K562 (cell line): Measurements from ENCODE around the gene MON1A. TPM values are rescaled to one million over a fixed set of nuclear protein-coding genes. Genes with fewer than 3 reads are reported as not detected.

Experiments
- CTBP1 ChIP-seq: fragments of 450-650 bp; IDR thresholded peaks from 2 replicates; pipeline ENCODE4 v1.6.1; 2016; ENCODE audit warnings: borderline replicate concordance
- ETV6 ChIP-seq, 3 experiments: fragments of 150-350 bp in 1 of 3; sonication (generic) in 1 of 3; formaldehyde crosslinking in 1 of 3; IDR thresholded peaks; 2 replicates each; pipeline versions ENCODE4 v1.6.1 to v1.8.0; 2014 to 2022; ENCODE audit warnings: borderline replicate concordance in 2 of 3, low read depth in 2 of 3, antibody characterized with exemption in 1 of 3, low read length in 1 of 3, mild to moderate bottlenecking in 1 of 3, missing genetic modification reagents in 1 of 3
- FOSL1 ChIP-seq: fragments of 200-800 bp; sonication (Bioruptor generic); conservative IDR thresholded peaks from 2 replicates; pipeline ENCODE4 v1.6.1; 2016; ENCODE audit warnings: missing genetic modification characterization, missing compliant biosample characterization
- FOXJ2 ChIP-seq: fragments of 200-800 bp; sonication (Bioruptor generic); IDR thresholded peaks from 2 replicates; pipeline ENCODE4 v1.6.1; 2016; ENCODE audit warnings: missing genetic modification characterization, missing compliant biosample characterization
- HDAC2 ChIP-seq: fragments of 450-650 bp; IDR thresholded peaks from 2 replicates; pipeline ENCODE4 v1.6.1; 2016; ENCODE audit warnings: mild to moderate bottlenecking
- HMG20B ChIP-seq: fragments of 250-450 bp; sonication (Bioruptor Pico); IDR thresholded peaks from 2 replicates; pipeline ENCODE4 v1.5.0; 2021; ENCODE audit warnings: mild to moderate bottlenecking
- KDM5B ChIP-seq: fragments of 200-600 bp; sonication (generic); IDR thresholded peaks from 2 replicates; pipeline ENCODE4 v1.6.1; 2012; ENCODE audit warnings: low read depth, mild to moderate bottlenecking, moderate library complexity, low read length, control low read depth, inconsistent platforms; ENCODE audit not compliant: insufficient replicate concordance
- MAFK ChIP-seq: IDR thresholded peaks from 2 replicates; pipeline ENCODE4 v1.6.1; 2011; ENCODE audit warnings: low read length, improper control_type of control experiment
- PTBP1 ChIP-seq: fragments of 200-400 bp; formaldehyde crosslinking; IDR thresholded peaks from 2 replicates; pipeline ENCODE4 v1.6.1; 2017; ENCODE audit warnings: low read depth, low read length
- RBM15 ChIP-seq: fragments of 200-400 bp; formaldehyde crosslinking; IDR thresholded peaks from 2 replicates; pipeline ENCODE4 v1.6.1; 2018; ENCODE audit warnings: mild to moderate bottlenecking, low read length, moderate library complexity; ENCODE audit not compliant: insufficient read depth
- SMAD2 ChIP-seq: fragments of 150-350 bp; IDR thresholded peaks from 2 replicates; pipeline ENCODE4 v1.6.1; 2014; ENCODE audit warnings: low read depth, mild to moderate bottlenecking, low read length
- SUPT5H ChIP-seq: fragments of 450-650 bp; IDR thresholded peaks from 2 replicates; pipeline ENCODE4 v1.6.1; 2016
- ZNF197 ChIP-seq: fragments of 200-800 bp; sonication (Bioruptor generic); IDR thresholded peaks from 2 replicates; pipeline ENCODE4 v1.6.1; 2016; ENCODE audit warnings: low read depth, missing genetic modification characterization, missing compliant biosample characterization
- ZNF589 ChIP-seq: fragments of 200-800 bp; sonication (Bioruptor generic); IDR thresholded peaks from 2 replicates; pipeline ENCODE4 v1.6.1; 2016; ENCODE audit warnings: low read depth, missing genetic modification characterization, missing compliant biosample characterization
- ZZZ3 ChIP-seq: fragments of 450-650 bp; IDR thresholded peaks from 2 replicates; pipeline ENCODE4 v1.6.1; 2016; ENCODE audit warnings: antibody characterized with exemption, mild to moderate bottlenecking, moderate library complexity
- polyA plus RNA-seq, 8 experiments: library from polyadenylated mRNA; depleted of rRNA in 4 of 8; stranded (reverse) in 5 of 8; unstranded in 3 of 8; fragments of >200 nt; fragmentation: Nextera tagmentation in 2 of 8; fragmentation: Illumina TruSeq in 1 of 8; extraction: Ambion mirVana in 2 of 8; extraction: Trizol in 1 of 8; gene quantifications; 2 replicates each; pipeline versions ENCODE4 v1.2.1 to v1.2.3, GENCODE V29; 2011 to 2014; ENCODE audit warnings: inconsistent platforms in 1 of 8, missing spikeins in 1 of 8
- total RNA-seq, 7 experiments: library from RNA; depleted of rRNA in 6 of 7; stranded (reverse); fragments of >200 nt in 6 of 7; fragmentation: Illumina TruSeq in 2 of 7; extraction: Trizol in 2 of 7; gene quantifications; 2 replicates each; pipeline versions ENCODE4 v1.2.1 to v1.2.3, GENCODE V29; 2011 to 2021; ENCODE audit warnings: low replicate concordance in 1 of 7
- TF ChIP-seq, protein P1 (sequence below): fragments of 450-650 bp; IDR thresholded peaks from 2 replicates; pipeline ENCODE4 v1.6.1; 2014; ENCODE audit warnings: low read depth, mild to moderate bottlenecking, moderate library complexity, borderline replicate concordance
- TF ChIP-seq, protein P2 (sequence below): fragments of 250-450 bp; sonication (Bioruptor Pico); IDR thresholded peaks from 2 replicates; pipeline ENCODE4 v1.8.0; 2022; ENCODE audit warnings: inconsistent platforms, mild to moderate bottlenecking, moderate library complexity, borderline replicate concordance
- TF ChIP-seq, protein P3 (sequence below): sonication (generic); formaldehyde crosslinking; IDR thresholded peaks from 2 replicates; pipeline ENCODE4 v1.9.0; 2022; ENCODE audit warnings: mild to moderate bottlenecking, missing genetic modification reagents
- TF ChIP-seq, protein P4 (sequence below): fragments of 250-450 bp; sonication (Bioruptor Pico); IDR thresholded peaks from 2 replicates; pipeline ENCODE4 v1.4.0; 2020; ENCODE audit warnings: mild to moderate bottlenecking, moderate library complexity, borderline replicate concordance
- TF ChIP-seq, protein P5 (sequence below): fragments of 450-650 bp; formaldehyde crosslinking; IDR thresholded peaks from 2 replicates; pipeline ENCODE4 v1.4.0; 2022; ENCODE audit warnings: mild to moderate bottlenecking, moderate library complexity

MON1A gene
- total and polyA plus RNA-seq, 9 of the 15 experiments (the other 6 are each of a cell fraction or from before 2014, with no cell fraction given) = 1.1 to 13.8 (median 6.8) TPM

DNA sequence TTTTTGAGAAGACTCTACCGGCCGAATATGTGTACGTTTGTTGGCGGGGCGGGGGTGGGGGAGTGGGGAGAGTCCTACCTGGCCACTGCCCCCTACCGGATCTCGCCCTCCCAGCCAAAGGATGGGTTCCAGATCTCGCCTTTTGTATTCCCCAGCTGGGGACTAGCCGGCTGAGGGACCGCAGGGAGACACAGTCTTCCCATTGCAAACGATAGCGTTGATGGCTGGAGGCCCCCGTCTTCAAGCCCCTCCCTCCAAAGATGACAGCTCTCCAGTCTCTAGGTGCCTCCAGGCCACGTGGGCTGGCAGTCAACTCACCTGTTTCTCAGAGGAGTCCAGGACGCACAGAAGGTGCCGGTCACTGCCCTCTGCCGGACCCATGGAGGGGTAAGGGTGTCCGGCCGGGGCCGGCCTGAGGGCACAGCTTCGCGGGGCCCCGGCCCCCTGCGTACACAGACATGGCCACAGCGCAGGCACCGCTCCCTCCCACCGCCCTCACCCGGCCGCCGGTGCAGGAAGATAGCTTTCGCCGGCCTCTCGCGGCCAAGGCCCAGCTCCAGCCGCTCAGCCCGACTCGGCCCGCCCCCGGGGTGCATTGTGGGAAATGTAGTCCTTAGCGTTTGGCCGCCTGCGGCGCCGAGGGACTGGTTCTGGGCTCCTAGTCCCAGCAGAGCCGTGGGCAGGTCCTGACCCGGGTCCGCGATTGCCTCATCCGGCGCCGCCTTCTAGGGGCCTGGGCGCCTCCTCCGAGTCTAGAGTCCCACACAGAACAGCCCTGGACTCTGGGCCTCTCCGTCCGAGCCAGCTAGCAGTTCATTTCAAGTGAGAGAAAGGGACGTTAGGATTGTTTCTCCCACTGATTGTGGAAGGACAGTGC lies at the start of gene MON1A (continued):
- TF ChIP-seq, protein P1, sequence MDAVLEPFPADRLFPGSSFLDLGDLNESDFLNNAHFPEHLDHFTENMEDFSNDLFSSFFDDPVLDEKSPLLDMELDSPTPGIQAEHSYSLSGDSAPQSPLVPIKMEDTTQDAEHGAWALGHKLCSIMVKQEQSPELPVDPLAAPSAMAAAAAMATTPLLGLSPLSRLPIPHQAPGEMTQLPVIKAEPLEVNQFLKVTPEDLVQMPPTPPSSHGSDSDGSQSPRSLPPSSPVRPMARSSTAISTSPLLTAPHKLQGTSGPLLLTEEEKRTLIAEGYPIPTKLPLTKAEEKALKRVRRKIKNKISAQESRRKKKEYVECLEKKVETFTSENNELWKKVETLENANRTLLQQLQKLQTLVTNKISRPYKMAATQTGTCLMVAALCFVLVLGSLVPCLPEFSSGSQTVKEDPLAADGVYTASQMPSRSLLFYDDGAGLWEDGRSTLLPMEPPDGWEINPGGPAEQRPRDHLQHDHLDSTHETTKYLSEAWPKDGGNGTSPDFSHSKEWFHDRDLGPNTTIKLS = peak; percentile 67; the same call in 1 of the 2 replicates
- TF ChIP-seq, protein P2, sequence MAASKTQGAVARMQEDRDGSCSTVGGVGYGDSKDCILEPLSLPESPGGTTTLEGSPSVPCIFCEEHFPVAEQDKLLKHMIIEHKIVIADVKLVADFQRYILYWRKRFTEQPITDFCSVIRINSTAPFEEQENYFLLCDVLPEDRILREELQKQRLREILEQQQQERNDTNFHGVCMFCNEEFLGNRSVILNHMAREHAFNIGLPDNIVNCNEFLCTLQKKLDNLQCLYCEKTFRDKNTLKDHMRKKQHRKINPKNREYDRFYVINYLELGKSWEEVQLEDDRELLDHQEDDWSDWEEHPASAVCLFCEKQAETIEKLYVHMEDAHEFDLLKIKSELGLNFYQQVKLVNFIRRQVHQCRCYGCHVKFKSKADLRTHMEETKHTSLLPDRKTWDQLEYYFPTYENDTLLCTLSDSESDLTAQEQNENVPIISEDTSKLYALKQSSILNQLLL (CRISPR knock-in tag) = no peak
- TF ChIP-seq ETV6 (IDR thresholded peaks at IDR 0.05; ENCODE audit: borderline replicate concordance in 1 of 2, low read depth in 2 of 2, low read length in 1 of 2) = no peak
- no peak for TF ChIP-seq ETV6 (CRISPR knock-in tag; IDR thresholded peaks at IDR 0.05; ENCODE audit: borderline replicate concordance)
- no peak for TF ChIP-seq RBM15
- TF ChIP-seq ZNF197 = no peak
- TF ChIP-seq ZZZ3 = no peak
- TF ChIP-seq, protein P3, sequence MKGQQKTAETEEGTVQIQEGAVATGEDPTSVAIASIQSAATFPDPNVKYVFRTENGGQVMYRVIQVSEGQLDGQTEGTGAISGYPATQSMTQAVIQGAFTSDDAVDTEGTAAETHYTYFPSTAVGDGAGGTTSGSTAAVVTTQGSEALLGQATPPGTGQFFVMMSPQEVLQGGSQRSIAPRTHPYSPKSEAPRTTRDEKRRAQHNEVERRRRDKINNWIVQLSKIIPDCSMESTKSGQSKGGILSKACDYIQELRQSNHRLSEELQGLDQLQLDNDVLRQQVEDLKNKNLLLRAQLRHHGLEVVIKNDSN (CRISPR knock-in tag) = peak; percentile 85
- TF ChIP-seq, protein P4, sequence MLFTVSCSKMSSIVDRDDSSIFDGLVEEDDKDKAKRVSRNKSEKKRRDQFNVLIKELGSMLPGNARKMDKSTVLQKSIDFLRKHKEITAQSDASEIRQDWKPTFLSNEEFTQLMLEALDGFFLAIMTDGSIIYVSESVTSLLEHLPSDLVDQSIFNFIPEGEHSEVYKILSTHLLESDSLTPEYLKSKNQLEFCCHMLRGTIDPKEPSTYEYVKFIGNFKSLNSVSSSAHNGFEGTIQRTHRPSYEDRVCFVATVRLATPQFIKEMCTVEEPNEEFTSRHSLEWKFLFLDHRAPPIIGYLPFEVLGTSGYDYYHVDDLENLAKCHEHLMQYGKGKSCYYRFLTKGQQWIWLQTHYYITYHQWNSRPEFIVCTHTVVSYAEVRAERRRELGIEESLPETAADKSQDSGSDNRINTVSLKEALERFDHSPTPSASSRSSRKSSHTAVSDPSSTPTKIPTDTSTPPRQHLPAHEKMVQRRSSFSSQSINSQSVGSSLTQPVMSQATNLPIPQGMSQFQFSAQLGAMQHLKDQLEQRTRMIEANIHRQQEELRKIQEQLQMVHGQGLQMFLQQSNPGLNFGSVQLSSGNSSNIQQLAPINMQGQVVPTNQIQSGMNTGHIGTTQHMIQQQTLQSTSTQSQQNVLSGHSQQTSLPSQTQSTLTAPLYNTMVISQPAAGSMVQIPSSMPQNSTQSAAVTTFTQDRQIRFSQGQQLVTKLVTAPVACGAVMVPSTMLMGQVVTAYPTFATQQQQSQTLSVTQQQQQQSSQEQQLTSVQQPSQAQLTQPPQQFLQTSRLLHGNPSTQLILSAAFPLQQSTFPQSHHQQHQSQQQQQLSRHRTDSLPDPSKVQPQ (CRISPR knock-in tag) = no peak
- TF ChIP-seq PTBP1 = no peak
- TF ChIP-seq HMG20B (CRISPR knock-in tag) = no peak
- TF ChIP-seq HDAC2 = peak; percentile 80
- no peak for TF ChIP-seq SMAD2
- no peak for TF ChIP-seq MAFK
- TF ChIP-seq, protein P5, sequence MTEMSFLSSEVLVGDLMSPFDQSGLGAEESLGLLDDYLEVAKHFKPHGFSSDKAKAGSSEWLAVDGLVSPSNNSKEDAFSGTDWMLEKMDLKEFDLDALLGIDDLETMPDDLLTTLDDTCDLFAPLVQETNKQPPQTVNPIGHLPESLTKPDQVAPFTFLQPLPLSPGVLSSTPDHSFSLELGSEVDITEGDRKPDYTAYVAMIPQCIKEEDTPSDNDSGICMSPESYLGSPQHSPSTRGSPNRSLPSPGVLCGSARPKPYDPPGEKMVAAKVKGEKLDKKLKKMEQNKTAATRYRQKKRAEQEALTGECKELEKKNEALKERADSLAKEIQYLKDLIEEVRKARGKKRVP (CRISPR knock-in tag) = peak; percentile 68
- peak; percentile 34; the same call in 1 of the 2 replicates for TF ChIP-seq FOXJ2
- TF ChIP-seq FOSL1 = peak; percentile 42; the same call in 1 of the 2 replicates
- peak; percentile 67; the same call in 1 of the 2 replicates for TF ChIP-seq SUPT5H
- peak; percentile 65 for TF ChIP-seq CTBP1
- TF ChIP-seq ZNF589 = no peak
- peak; percentile 73 for TF ChIP-seq KDM5B
